ENCODE measurements around the gene TPSB2.
"Not testable (repeated sequence)": the region's sequence is repeated elsewhere in the genome, so short reads cannot be mapped to it uniquely, and the experiment has no call there.

GRCh38 chr16:1241081-1241480, 11.1 kb upstream of the TPSB2 start:
- TF ChIP-seq CTCF (IDR thresholded peaks at IDR 0.05); EP300 (IDR thresholded peaks at IDR 0.05); POLR2A (IDR thresholded peaks at IDR 0.05; ENCODE audit: low read depth); POLR2AphosphoS5 (IDR thresholded peaks at IDR 0.05): not testable (repeated sequence)
